OCI-LY1 (cell line): ENCODE data around the gene FBXO45.
"Not testable (repeated sequence)": the region's sequence is repeated elsewhere in the genome, so short reads cannot be mapped to it uniquely, and the experiment has no call there.

Experiments used
- H2AFZ ChIP-seq: fragments of 200-600 bp; sonication (generic), shearing (Covaris generic); 2 replicates; pipeline ENCODE4 v1.6.0; 2014; ENCODE audit warnings: antibody characterized with exemption, mild to moderate bottlenecking, low read length
- H3F3A ChIP-seq: fragments of 200-600 bp; sonication (generic), shearing (Covaris generic); 2 replicates; pipeline ENCODE4 v1.6.0; 2014; ENCODE audit warnings: mild to moderate bottlenecking, antibody characterized with exemption, low read length, moderate library complexity; ENCODE audit not compliant: insufficient read depth
- H3K27ac ChIP-seq: fragments of 200-600 bp; sonication (generic); 2 replicates; pipeline ENCODE4 v1.5.1; 2014; ENCODE audit warnings: low read length, mixed run types, mild to moderate bottlenecking, low read depth; ENCODE audit not compliant: poor library complexity, severe bottlenecking
- H3K27me3 ChIP-seq: fragments of 200-600 bp; sonication (generic); 2 replicates; pipeline ENCODE4 v1.6.0; 2014; ENCODE audit warnings: antibody characterized with exemption, mild to moderate bottlenecking, low read length, moderate library complexity; ENCODE audit not compliant: insufficient read depth
- H3K36me3 ChIP-seq: fragments of 200-600 bp; sonication (generic); 2 replicates; pipeline ENCODE4 v1.6.1; 2014; ENCODE audit warnings: mild to moderate bottlenecking, antibody characterized with exemption, low read length, moderate library complexity, mixed read lengths; ENCODE audit not compliant: insufficient read depth
- H3K4me1 ChIP-seq: fragments of 200-600 bp; sonication (generic); 2 replicates; pipeline ENCODE4 v1.5.1; 2014; ENCODE audit warnings: mild to moderate bottlenecking, low read length, moderate library complexity; ENCODE audit not compliant: insufficient read depth, severe bottlenecking
- H3K4me2 ChIP-seq: fragments of 200-600 bp; sonication (generic), shearing (Covaris generic); 2 replicates; pipeline ENCODE4 v1.6.1; 2014; ENCODE audit warnings: low read length
- H3K4me3 ChIP-seq: fragments of 200-600 bp; sonication (generic); 2 replicates; pipeline ENCODE4 v1.5.1; 2014; ENCODE audit warnings: low read length, low read depth, mild to moderate bottlenecking, mixed read lengths; ENCODE audit not compliant: poor library complexity, severe bottlenecking
- H3K79me2 ChIP-seq: fragments of 200-600 bp; shearing (Covaris generic); 2 replicates; pipeline ENCODE4 v1.6.1; 2016; ENCODE audit warnings: mixed run types, low read length, mixed read lengths; ENCODE audit not compliant: insufficient read depth
- H3K9ac ChIP-seq: fragments of 200-600 bp; sonication (generic), shearing (Covaris generic); 2 replicates; pipeline ENCODE4 v1.6.1; 2014; ENCODE audit warnings: mild to moderate bottlenecking, low read length, mixed read lengths
- H3K9me2 ChIP-seq: fragments of 200-600 bp; sonication (generic), shearing (Covaris generic); 2 replicates; pipeline ENCODE4 v1.6.1; 2014; ENCODE audit warnings: low read depth, mild to moderate bottlenecking, low read length, mixed read lengths
- H3K9me3 ChIP-seq: fragments of 200-600 bp; shearing (Covaris generic); 2 replicates; pipeline ENCODE4 v1.6.1; 2014; ENCODE audit warnings: low read length, mixed read lengths
- H4K20me1 ChIP-seq: fragments of 200-600 bp; sonication (generic), shearing (Covaris generic); 2 replicates; pipeline ENCODE4 v1.6.0; 2016; ENCODE audit warnings: mild to moderate bottlenecking, low read length; ENCODE audit not compliant: insufficient read depth
- CTCF ChIP-seq: fragments of 200-600 bp; sonication (generic), shearing (Covaris generic); IDR thresholded peaks from 2 replicates; pipeline ENCODE4 v1.5.1; 2017; ENCODE audit warnings: mild to moderate bottlenecking, antibody characterized with exemption, low read length, moderate library complexity, mixed read lengths
- EZH2 ChIP-seq: fragments of 200-600 bp; sonication (generic), shearing (Covaris generic); IDR thresholded peaks from 2 replicates; pipeline ENCODE4 v1.8.0; 2017; ENCODE audit warnings: borderline replicate concordance, mixed run types, mild to moderate bottlenecking, antibody characterized with exemption, low read length, moderate library complexity, mixed read lengths

Gene FBXO45

DNA sequence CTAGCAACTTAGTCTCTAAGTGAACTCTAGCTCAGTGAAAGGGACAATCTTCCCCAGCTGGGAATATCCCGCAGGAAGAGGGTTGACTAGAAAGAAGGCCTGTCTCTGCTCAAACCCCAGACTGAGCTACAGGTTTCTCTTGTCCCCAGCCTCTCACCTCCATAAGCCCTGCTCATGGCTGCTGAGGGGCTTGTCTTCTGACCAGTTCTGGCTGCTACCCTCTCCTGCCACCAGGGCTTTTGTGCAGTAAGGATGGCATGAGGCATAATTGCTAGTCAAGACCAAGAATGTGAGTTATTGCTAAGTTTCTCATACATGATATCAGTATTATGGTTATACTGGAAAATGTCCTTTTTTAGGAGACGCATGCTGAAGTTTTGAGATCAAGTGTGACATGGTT lies 21.4 kb upstream of the FBXO45 start:
- TF ChIP-seq CTCF: no peak
- TF ChIP-seq EZH2: no peak
- H3K4me2 ChIP-seq: no peak overlapping the region
- no peaks in the 10 kb centered on the region for H3K9me2 ChIP-seq
- H3K27me3 ChIP-seq: peaks cover 7% of the 10 kb centered on the region; the same call in 1 of the 2 replicates
- peaks cover 12% of the 10 kb centered on the region; the same call in 1 of the 2 replicates for H3K9me3 ChIP-seq
- no peak overlapping the region for H3K9ac ChIP-seq
- no peaks in the 10 kb centered on the region for H3K79me2 ChIP-seq
- no peaks in the 10 kb centered on the region for H4K20me1 ChIP-seq
- H3K27ac ChIP-seq: no peak overlapping the region
- H3F3A ChIP-seq: no peaks in the 10 kb centered on the region
- no peaks in the 10 kb centered on the region for H3K4me1 ChIP-seq
- H3K36me3 ChIP-seq: no peaks in the 10 kb centered on the region
- H2AFZ ChIP-seq: no peak overlapping the region
- no peak overlapping the region for H3K4me3 ChIP-seq

- H3K79me2 ChIP-seq, H3K27me3 ChIP-seq, H3K4me1 ChIP-seq, H3K9me3 ChIP-seq, H3K9me2 ChIP-seq, H2AFZ ChIP-seq, H4K20me1 ChIP-seq, H3K4me2 ChIP-seq, H3F3A ChIP-seq, H3K27ac ChIP-seq, H3K36me3 ChIP-seq, H3K9ac ChIP-seq, H3K4me3 ChIP-seq: not testable (repeated sequence)
Measured at GRCh38 chr3:196549312-196549711, 19.1 kb upstream of the FBXO45 start.

GRCh38 chr3:196550172-196550571 lies 18.3 kb upstream of the FBXO45 start:
- not testable (repeated sequence) for H2AFZ ChIP-seq, H3K9me2 ChIP-seq, H3K27ac ChIP-seq, H3K9ac ChIP-seq, H3K4me3 ChIP-seq, H3K9me3 ChIP-seq, H3F3A ChIP-seq, H3K4me2 ChIP-seq, H3K27me3 ChIP-seq, H3K79me2 ChIP-seq, H3K36me3 ChIP-seq, H4K20me1 ChIP-seq
- peaks cover 12% of the 10 kb centered on the region for H3K4me1 ChIP-seq

DNA sequence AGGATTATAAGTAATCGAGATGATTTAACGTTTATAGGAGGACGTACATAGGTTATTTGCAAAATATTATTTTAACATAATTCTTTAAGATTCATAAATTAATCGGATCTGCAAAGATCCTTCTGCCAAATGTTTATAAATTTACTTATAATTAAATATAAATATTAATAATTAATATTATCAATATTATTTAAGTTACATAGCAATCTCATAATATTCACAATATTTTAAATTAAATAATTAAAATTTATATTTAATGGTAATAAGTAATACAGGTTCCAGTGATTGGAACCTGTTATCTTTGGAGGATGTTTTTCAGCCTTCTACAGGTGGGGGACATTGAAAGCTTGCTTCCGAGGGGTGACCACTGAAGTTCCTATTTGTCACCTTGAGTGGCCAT lies 16.2 kb upstream of the FBXO45 start:
- Histone ChIP-seq H3K4me2 (no peak overlapping the region), H3K27me3 (no peaks in the 10 kb centered on the region), H3K9me2 (no peaks in the 10 kb centered on the region), H3K4me3 (no peak overlapping the region), H3K9ac (no peak overlapping the region), H3K27ac (no peak overlapping the region), H4K20me1 (no peaks in the 10 kb centered on the region), H3K4me1 (peaks cover 12% of the 10 kb centered on the region), H3F3A (no peaks in the 10 kb centered on the region), H3K9me3 (peaks cover 9% of the 10 kb centered on the region; the same call in 1 of the 2 replicates), H3K79me2 (no peaks in the 10 kb centered on the region), H2AFZ (no peak overlapping the region), H3K36me3 (no peaks in the 10 kb centered on the region)
- no peak for TF ChIP-seq EZH2
- no peak for TF ChIP-seq CTCF
